Smooth muscle cell (in vitro differentiated cells): ENCODE measurements around the gene CSNK1E. TPM values are rescaled to one million over a fixed set of nuclear protein-coding genes. Genes with fewer than 3 reads are reported as not detected.

Experiments used
- DNase-seq: peaks from one replicate; lab custom pipeline; 2025; ENCODE audit not compliant: unreplicated experiment; lab: John Stamatoyannopoulos, UW
- H2AFZ ChIP-seq: fragments of 200-600 bp; sonication (generic); 2 replicates; pipeline ENCODE4 v1.6.0; 2016; ENCODE audit warnings: antibody characterized with exemption, low read depth, mild to moderate bottlenecking
- H3F3A ChIP-seq: fragments of 200-600 bp; sonication (generic); 2 replicates; pipeline ENCODE4 v1.6.0; 2017; ENCODE audit warnings: antibody characterized with exemption, low read depth
- H3K27ac ChIP-seq: fragments of 200-600 bp; sonication (generic); 2 replicates; pipeline ENCODE4 v1.5.1; 2016; ENCODE audit warnings: low read depth, mild to moderate bottlenecking
- H3K27me3 ChIP-seq: fragments of 200-600 bp; sonication (generic); 2 replicates; pipeline ENCODE4 v1.6.1; 2016; ENCODE audit warnings: low read depth, mild to moderate bottlenecking
- H3K36me3 ChIP-seq: fragments of 200-600 bp; sonication (generic); 2 replicates; pipeline ENCODE4 v1.5.1; 2016; ENCODE audit warnings: low read depth
- H3K4me1 ChIP-seq: fragments of 200-600 bp; sonication (generic); 2 replicates; pipeline ENCODE4 v1.5.1; 2016; ENCODE audit warnings: low read depth
- H3K4me2 ChIP-seq: fragments of 200-600 bp; sonication (generic); 2 replicates; pipeline ENCODE4 v1.6.0; 2016; ENCODE audit warnings: mild to moderate bottlenecking
- H3K4me3 ChIP-seq: fragments of 200-600 bp; sonication (generic); 2 replicates; pipeline ENCODE4 v1.5.1; 2016; ENCODE audit warnings: mild to moderate bottlenecking
- H3K79me2 ChIP-seq: fragments of 200-600 bp; sonication (generic); 2 replicates; pipeline ENCODE4 v1.6.0; 2016; ENCODE audit warnings: low read depth, mild to moderate bottlenecking
- H3K9ac ChIP-seq: fragments of 200-600 bp; sonication (generic); 2 replicates; pipeline ENCODE4 v1.6.0; 2016; ENCODE audit warnings: low read depth
- H3K9me3 ChIP-seq: fragments of 200-600 bp; sonication (generic); replicated peaks from 2 replicates; pipeline ENCODE4 v1.5.1; 2016; ENCODE audit warnings: low read depth
- H4K20me1 ChIP-seq: fragments of 200-600 bp; sonication (generic); 2 replicates; pipeline ENCODE4 v1.6.0; 2016; ENCODE audit warnings: low read depth
- WGBS: methylation state at CpG from one replicate; pipeline ENCODE4 v1.1.7; 2016; ENCODE audit warnings: low lambda C conversion rate; 5-methylcytosine and 5-hydroxymethylcytosine counted together
- polyA plus RNA-seq: library from polyadenylated mRNA; unstranded; fragments of >200 nt; fragmentation: Nextera tagmentation; extraction: Ambion mirVana; gene quantifications from 2 replicates; pipeline ENCODE4 v1.2.1, GENCODE V29; 2016
- total RNA-seq: library from RNA; depleted of rRNA; stranded (reverse); fragments of >200 nt; gene quantifications from 2 replicates; pipeline ENCODE4 v1.2.3, GENCODE V29; 2014
- TF ChIP-seq, protein P1 (sequence below): fragments of 200-600 bp; sonication (generic); IDR thresholded peaks from 2 replicates; pipeline ENCODE4 v1.5.1; 2017; ENCODE audit warnings: borderline replicate concordance, mild to moderate bottlenecking, antibody characterized with exemption; ENCODE audit not compliant: insufficient read depth, poor library complexity, severe bottlenecking

CSNK1E gene
- total and polyA plus RNA-seq, 2 experiments from 2014 or later, result 94.7 to 154 TPM

DNA sequence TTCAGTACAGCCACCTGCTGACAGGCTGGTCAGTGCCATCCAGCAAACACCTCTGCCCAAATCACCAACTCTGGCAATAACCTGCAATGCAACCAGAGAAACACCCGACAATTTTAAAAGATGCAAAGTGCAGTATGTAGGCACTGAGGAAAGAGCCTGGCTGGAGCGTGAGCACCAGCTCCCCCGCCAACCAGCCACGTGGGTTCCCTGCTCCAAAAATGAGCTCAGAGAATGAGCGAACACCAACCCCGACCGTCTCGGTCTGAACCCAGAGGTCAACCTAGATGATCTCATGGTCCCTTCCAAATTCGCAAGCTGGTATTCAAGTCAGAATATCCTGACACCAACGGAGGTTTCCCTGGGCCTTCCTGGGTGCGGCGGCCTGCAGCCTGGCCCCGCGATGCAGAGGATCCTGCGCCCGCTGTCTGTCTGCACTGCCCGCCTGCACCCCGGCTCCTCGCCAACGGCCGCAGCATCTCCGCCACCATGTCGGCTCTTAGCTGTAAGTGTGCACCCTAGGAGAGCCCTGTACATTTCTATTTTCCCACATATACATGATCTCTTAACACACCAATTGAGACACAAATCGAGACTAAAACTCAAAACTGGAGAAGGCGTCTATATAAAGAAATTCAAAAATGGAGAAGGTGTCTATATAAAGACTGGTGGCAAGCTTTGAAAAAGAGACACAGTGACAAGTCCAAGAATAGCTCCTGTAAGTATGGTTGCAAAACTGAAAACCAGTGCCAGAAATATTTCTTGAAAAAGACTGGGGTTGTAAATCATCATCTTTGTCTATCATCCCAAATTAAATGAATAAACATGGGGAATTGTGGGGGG is 67.2 kb downstream of the CSNK1E start:
- TF ChIP-seq, protein P1, sequence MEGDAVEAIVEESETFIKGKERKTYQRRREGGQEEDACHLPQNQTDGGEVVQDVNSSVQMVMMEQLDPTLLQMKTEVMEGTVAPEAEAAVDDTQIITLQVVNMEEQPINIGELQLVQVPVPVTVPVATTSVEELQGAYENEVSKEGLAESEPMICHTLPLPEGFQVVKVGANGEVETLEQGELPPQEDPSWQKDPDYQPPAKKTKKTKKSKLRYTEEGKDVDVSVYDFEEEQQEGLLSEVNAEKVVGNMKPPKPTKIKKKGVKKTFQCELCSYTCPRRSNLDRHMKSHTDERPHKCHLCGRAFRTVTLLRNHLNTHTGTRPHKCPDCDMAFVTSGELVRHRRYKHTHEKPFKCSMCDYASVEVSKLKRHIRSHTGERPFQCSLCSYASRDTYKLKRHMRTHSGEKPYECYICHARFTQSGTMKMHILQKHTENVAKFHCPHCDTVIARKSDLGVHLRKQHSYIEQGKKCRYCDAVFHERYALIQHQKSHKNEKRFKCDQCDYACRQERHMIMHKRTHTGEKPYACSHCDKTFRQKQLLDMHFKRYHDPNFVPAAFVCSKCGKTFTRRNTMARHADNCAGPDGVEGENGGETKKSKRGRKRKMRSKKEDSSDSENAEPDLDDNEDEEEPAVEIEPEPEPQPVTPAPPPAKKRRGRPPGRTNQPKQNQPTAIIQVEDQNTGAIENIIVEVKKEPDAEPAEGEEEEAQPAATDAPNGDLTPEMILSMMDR, result no peak
- Histone ChIP-seq H3K4me2 (no peak overlapping the region), H3K27ac (no peak overlapping the region), H3K27me3 (no peaks in the 10 kb centered on the region), H3K36me3 (no peaks in the 10 kb centered on the region), H3F3A (no peaks in the 10 kb centered on the region), H2AFZ (no peak overlapping the region), H3K4me3 (no peak overlapping the region), H3K9me3 (no peaks in the 10 kb centered on the region), H3K4me1 (no peaks in the 10 kb centered on the region), H3K79me2 (peaks cover 72% of the 10 kb centered on the region), H4K20me1 (peaks cover 93% of the 10 kb centered on the region), H3K9ac (no peak overlapping the region)
- WGBS, result 96% methylated on average over 25 of the region's 25 CpGs
- no peak for DNase-seq

DNA sequence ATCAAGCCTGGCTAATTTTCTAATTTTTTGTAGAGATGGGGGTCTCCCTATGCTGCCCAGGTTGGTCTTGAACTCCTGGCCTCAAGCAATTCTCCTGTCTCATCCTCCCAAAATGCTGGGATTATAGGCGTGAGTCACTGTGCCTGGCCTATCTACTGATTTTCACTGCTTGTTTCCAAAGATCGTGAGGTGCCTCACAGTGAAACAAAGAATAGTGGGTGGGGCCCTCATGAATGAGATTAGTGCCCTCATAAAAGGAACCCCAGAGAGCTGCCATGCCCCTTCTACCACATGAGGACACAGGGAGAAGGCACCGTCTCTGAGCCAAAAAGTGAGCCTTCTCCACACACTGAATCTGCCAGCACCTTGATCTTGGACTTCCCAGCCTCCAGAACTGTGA is 67.9 kb downstream of the CSNK1E start:
- TF ChIP-seq, protein P1, result no peak
- Histone ChIP-seq H3K4me3 (no peak overlapping the region), H4K20me1 (peaks cover 85% of the 10 kb centered on the region)

DNA sequence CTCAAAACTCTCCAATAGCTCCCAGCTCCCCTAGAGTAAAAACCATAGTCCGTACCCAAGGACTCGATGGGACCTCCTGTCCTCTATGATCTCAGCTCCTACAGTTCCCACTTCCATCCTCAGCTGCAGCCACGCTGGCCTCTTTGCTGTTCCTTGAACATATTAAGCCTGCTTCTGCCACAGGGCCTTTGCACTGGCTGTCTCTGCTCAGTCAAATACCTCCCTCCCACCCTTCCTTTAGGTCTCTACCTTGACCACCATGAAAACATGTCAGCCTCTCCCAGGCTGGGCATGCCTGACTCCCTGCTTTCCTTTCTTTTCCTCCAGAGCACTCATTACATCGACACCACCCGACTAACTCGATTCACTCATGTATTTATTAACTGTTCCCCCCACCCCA is 69.0 kb downstream of the CSNK1E start:
- Histone ChIP-seq H3K4me1 (no peaks in the 10 kb centered on the region), H3K9ac (no peak overlapping the region), H2AFZ (no peak overlapping the region), H3K27me3 (no peaks in the 10 kb centered on the region), H3F3A (no peaks in the 10 kb centered on the region), H3K9me3 (no peaks in the 10 kb centered on the region), H3K79me2 (peaks cover 54% of the 10 kb centered on the region), H3K27ac (no peak overlapping the region), H4K20me1 (peaks cover 75% of the 10 kb centered on the region), H3K36me3 (no peaks in the 10 kb centered on the region), H3K4me3 (no peak overlapping the region), H3K4me2 (no peak overlapping the region)
- TF ChIP-seq, protein P1, result no peak
- DNase-seq, result no peak
- WGBS, result 99% methylated on average over 6 of the region's 6 CpGs

More for the DNA sequence above, 67.9 kb downstream of the CSNK1E start:
- Histone ChIP-seq H3K9me3 (no peaks in the 10 kb centered on the region), H3K4me1 (no peaks in the 10 kb centered on the region), H3K4me2 (no peak overlapping the region), H3K79me2 (peaks cover 64% of the 10 kb centered on the region), H3K9ac (no peak overlapping the region), H3K27ac (no peak overlapping the region), H2AFZ (no peak overlapping the region), H3K36me3 (no peaks in the 10 kb centered on the region), H3K27me3 (no peaks in the 10 kb centered on the region), H3F3A (no peaks in the 10 kb centered on the region)
- DNase-seq, result no peak
- 94% methylated on average over 3 of the region's 3 CpGs for WGBS

DNA sequence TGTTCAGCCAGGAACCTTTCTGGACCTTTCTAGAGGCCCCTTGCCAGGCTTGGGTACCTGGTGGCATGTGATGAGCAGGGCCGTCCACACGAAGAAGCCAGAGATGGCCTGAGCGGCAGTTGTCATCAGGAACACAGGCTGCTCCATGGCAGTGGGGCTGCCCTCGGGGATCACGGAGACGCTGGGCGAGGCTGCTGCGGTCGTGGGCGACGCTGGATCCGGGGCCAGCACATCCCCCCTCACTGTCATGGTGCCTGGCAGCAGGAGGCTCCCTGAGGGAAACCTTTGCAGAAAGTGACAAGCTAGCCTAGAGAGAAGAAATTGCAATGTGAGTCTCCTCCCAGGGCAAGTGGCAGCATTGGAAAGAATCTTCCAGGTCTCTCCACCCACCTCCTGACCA is 69.5 kb downstream of the CSNK1E start:
- TF ChIP-seq, protein P1, result no peak
- Histone ChIP-seq H3K9ac (no peak overlapping the region), H3K4me2 (no peak overlapping the region), H4K20me1 (peaks cover 70% of the 10 kb centered on the region), H3K27me3 (no peaks in the 10 kb centered on the region), H3K27ac (no peak overlapping the region), H3K4me3 (no peak overlapping the region), H2AFZ (no peak overlapping the region), H3K4me1 (no peaks in the 10 kb centered on the region), H3K79me2 (peaks cover 49% of the 10 kb centered on the region), H3K9me3 (no peaks in the 10 kb centered on the region), H3F3A (no peaks in the 10 kb centered on the region), H3K36me3 (no peaks in the 10 kb centered on the region)
- 94% methylated on average over 12 of the region's 12 CpGs for WGBS
- no peak for DNase-seq
